Left renal cortex interstitium (tissue), 4 donors: Measurements from ENCODE around the gene ZNF548. TPM values are rescaled to one million over a fixed set of nuclear protein-coding genes. Genes with fewer than 3 reads are reported as not detected.
"Not testable (repeated sequence)": the region's sequence is repeated elsewhere in the genome, so short reads cannot be mapped to it uniquely, and the experiment has no call there.

Source experiments
- DNase-seq, 4 donors: peaks; one replicate each; pipeline ENCODE4 v3.0.0-alpha.2; 2013; ENCODE audit warnings: low read depth in 4 of 4, low spot score in 2 of 4, missing footprints in 1 of 4
- polyA plus RNA-seq, 4 donors: library from polyadenylated mRNA; unstranded; fragments of 120-200 nt; gene quantifications; one replicate each; pipeline ENCODE4 v1.2.1, GENCODE V29; 2013; ENCODE audit not compliant: insufficient read length in 4 of 4

The ZNF548 gene
- polyA plus RNA-seq: 10 to 100 TPM; 17.7 to 41.3 (median 22.9) TPM

GRCh38 chr19:57389730-57390598, at the start of gene ZNF548:
Gene ZNF548 (plus strand): TSS chr19:57389854. CDS start chr19:57390100, 246 bp downstream.
- DNase-seq: peak; percentile 94 to 97 (median 96)

DNA sequence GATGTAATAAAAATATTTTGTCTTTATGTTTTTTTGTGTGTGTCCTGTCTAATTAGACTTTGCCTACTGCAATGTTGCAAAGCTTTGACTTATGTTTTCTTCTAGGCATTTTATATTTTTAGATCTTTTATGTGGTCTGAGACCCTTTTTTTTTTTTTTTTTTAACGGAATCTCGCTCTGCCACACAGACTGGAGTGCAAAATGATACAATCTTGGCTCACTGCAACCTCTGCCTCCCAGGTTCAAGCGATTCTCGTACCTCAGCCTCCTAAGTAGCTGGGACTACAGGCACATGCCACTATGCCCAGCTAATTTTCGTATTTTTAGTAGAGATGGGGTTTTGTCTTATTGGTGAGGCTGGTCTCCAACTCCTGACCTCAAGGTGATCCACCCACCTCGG, 47.1 kb upstream of the ZNF548 start:
- DNase-seq: no peak

DNA sequence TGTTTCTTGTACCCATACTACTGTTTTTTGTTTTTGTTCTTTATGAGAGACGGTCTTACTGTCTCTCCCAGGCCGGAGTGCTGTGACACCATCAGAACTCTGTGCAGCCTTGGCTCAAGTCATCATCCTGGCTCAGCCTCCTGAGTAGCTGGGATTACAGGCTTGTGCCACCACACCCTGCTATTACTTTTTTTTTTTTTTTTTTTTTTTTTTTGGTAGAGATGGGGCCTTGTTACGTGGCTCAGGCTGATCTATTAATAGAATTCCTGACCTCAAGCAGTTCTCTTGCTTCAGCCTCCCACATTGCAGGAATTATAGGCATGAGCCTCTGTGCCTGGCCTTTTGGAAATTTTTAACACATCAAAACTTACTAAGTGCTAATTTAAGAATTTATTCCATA, 41.5 kb upstream of the ZNF548 start:
- DNase-seq: no peak

DNA sequence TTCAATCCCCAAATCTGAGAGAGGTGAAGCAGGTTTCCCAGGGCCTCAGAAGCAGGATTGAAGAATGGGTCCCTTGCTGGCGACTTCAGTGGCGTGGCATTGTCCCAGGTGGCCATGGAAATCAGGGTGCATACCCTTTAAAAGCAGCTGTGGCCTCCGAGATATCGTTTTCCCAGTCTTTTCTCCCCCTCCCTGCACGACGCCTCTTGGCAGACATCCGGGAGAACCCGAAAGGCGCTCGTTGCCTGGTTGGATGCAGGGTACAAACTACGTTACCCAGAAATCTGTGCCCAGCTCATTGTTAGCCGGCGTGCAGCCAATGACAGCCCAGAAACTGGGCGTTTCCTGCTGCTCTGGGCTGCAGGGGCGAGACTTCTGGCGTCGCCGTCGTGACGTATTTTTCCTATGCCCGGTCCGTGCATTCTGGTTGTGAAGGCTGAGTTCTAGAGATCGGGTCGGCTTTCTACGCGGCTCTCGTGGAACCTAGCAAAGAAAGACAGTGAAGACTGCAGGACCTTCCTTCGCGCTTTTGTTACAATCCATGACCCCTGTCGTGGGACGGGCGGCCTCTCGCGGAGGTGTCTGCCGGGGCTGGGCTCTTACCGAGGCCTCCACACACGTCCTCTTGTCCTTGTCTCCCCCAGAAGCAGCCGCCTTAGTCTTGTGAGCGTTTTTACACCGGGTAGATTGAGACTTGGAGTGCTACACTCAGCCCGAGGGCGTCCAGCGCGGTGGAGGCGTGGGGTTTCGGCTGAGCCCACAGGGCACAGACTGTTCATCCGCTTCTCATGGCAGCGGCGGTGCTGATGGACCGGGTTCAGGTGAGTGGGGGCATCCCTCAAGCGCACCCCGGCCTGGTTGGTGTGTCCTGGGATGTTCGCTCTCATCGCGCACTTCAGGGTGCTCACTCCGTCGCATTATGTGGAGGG, 38.5 kb upstream of the ZNF548 start, which contains the start of gene ZNF304:
TSS of gene ZNF304 (plus strand) at position 395 of the 929 bp plus-strand sequence. CDS start at position 789, 394 bp downstream.
- DNase-seq: peak; percentile 72 to 93 (median 80)

DNA sequence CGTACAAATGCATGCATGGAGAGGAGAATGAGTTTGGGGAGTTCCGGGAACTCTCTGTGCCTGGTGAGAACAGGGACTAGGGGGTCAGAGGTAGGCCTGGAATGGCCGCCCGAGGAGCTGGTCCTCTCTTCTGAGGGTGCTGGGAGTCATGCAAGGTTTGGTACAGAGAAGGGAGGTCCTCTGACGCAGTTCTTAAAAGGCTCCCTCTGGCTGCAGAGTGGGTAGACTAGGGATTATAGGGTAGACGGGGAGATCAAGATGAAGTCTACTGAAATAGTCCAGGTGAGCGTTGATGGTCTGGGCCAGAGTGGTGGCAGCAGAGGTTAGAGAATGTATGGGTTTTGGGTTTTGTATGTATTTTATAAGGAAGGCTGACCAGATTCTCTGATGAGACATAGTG, 37.8 kb upstream of the ZNF548 start:
- DNase-seq: no peak

GRCh38 chr19:57355916-57356315, 33.7 kb upstream of the ZNF548 start:
- DNase-seq: no peak

DNA sequence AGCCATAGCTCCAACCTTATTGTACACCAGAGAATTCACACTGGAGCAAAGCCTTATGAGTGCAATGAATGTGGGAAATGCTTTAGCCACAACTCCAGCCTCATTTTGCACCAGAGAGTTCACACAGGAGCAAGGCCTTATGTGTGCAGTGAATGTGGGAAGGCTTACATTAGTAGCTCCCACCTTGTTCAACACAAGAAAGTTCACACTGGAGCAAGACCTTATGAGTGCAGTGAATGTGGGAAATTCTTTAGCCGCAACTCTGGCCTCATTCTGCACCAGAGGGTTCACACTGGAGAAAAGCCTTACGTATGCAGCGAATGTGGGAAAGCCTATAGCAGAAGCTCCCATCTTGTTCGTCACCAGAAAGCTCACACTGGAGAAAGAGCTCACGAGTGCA, 32.2 kb upstream of the ZNF548 start:
- DNase-seq: no peak

- DNase-seq: no peak
These were observed 30.4 kb upstream of the ZNF548 start for GRCh38 chr19:57359300-57359699.

GRCh38 chr19:57362419-57362818, 27.2 kb upstream of the ZNF548 start:
- DNase-seq: no peak

DNA sequence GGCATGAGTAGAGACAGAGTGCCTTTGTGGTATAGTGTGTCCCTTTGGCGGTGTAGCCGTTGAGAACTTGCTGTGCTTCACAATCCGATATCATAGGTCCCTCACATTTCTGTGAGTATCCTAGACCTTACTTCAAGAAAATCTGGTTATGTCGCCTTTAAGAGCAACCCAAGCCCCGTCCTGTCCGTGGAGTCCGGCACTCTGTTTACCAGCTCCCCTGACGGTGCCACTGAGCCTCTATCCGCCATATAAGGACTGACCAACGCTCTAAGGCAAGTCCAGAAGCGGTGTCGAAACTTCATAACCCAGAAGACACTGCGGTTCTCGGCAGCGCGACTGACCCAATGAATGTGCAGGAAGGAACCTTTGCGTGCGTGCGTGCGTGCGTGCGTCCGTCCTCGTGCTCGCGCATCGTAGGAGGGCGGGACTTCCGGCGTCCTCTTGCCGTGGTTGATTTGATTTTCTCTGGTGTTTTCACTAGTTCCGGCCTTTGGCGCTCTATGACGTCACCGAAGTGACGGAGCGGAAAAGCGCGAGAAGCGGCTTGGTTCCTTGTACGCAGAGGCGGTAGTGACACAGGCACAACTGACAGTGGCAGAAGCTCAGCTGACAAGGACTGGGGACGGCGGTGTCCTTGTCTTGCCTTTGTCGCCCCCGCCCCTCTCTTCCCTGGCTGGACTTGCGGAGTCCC, 26.5 kb upstream of the ZNF548 start, which contains the start of the genes TRAPPC2B and ZNF547:
TSS of gene TRAPPC2B (plus strand) at position 555 of the 691 bp plus-strand sequence. CDS start 1,283 bp downstream, outside the sequence.
TSS of gene ZNF547 (plus strand) at position 555 of the 691 bp plus-strand sequence. CDS start 5,005 bp downstream, outside the sequence.
- DNase-seq: peak; percentile 95 to 100 (median 99)

DNA sequence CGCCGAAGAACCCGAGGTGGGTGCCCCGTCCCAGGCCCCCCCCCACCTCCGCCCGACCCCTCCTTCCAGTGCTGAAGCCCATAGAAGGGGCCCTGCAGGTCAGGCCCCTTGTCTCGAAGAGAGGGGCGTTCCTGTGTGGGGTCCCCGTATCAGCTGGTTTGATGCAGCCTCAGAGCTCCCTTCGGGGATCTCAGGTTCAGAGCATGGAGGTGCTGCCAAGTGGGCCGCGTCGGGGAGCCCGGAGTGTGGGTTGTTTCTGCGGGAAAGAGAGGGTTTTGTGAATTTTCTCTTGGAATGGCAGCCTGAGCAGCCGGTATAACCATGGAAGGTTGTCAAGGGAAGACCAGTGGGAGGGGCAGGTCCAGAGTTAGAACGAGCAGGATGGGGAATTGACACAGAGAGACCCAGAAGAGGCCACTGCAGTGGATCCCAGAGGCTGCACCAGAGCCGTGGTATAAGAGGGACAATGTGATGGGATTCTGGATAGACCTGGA, 25.9 kb upstream of the ZNF548 start:
- DNase-seq: no peak

GRCh38 chr19:57366776-57367175, 22.9 kb upstream of the ZNF548 start:
- DNase-seq: no peak

GRCh38 chr19:57374179-57374578, 15.5 kb upstream of the ZNF548 start:
- no peak for DNase-seq

DNA sequence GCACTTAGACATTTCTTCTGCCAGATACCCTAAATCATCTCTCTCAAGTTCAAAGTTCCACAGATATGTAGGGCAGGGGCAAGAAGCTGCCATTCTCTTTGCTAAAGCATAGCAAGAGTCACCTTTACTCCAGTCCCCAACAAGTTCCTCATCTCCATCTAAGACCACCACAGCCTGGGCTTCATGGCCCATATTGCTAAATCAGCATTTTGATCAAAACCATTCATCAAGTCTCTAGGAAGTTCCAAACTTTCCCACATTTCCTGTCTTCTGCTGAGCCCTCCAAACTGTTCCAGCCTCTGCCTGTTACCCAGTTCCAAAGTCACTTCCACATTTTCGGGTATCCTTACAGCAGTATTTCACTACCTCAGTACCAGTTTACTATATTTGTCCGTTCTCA, 15.0 kb upstream of the ZNF548 start:
- DNase-seq: not testable (repeated sequence)

DNA sequence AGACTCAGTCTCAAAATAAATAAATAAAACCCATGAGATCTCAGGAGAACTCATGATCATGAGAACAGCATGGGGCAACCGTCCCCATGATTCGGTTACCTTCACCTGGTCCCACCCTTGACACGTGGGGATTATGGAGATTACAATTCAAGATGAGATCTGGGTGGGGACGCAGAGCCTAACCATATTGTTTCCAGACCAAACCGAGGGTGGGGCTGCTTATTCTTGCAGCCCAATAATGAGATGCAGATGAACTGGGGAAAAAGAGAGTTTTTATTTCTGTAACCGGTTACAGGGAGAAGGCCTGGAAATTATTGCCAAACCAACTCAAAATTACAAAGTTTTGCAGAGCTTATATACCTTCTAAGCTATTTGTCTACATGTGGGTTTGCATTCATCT, 13.5 kb upstream of the ZNF548 start:
- no peak for DNase-seq

DNA sequence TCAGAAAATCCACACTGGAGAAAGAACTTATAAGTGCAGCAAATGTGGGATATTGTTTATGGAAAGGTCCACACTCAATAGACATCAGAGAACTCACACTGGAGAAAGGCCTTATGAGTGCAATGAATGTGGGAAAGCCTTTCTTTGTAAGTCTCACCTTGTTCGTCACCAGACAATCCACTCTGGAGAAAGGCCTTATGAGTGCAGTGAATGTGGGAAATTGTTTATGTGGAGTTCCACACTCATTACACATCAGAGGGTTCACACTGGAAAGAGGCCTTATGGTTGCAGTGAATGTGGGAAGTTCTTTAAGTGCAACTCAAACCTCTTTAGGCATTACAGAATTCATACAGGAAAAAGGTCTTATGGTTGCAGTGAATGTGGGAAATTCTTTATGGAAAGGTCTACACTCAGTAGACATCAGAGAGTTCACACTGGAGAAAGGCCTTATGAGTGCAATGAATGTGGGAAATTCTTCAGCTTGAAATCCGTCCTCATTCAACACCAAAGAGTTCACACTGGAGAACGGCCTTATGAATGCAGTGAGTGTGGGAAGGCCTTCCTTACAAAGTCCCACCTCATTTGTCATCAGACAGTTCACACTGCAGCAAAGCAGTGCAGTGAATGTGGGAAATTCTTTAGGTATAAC, 12.0 kb upstream of the ZNF548 start:
- no peak for DNase-seq

DNA sequence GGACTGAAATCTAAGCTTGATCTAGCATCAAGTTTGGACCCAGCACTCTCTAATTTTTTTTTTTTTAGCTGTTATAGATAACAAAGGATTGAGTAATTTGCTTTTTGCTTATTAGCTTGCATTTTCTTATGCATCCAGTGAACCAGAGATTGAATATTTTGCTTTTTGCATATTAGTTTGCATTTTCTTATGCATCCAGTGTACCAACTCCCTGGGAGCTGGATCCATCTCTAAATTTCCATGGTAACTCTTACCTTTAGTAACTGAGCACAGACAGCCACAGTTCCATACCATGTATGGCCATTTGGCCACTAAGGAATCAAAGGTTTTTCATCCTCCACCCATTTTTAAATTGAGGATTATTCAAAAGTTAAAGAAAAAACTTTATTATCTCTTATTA, 8.7 kb upstream of the ZNF548 start:
- no peak for DNase-seq

DNA sequence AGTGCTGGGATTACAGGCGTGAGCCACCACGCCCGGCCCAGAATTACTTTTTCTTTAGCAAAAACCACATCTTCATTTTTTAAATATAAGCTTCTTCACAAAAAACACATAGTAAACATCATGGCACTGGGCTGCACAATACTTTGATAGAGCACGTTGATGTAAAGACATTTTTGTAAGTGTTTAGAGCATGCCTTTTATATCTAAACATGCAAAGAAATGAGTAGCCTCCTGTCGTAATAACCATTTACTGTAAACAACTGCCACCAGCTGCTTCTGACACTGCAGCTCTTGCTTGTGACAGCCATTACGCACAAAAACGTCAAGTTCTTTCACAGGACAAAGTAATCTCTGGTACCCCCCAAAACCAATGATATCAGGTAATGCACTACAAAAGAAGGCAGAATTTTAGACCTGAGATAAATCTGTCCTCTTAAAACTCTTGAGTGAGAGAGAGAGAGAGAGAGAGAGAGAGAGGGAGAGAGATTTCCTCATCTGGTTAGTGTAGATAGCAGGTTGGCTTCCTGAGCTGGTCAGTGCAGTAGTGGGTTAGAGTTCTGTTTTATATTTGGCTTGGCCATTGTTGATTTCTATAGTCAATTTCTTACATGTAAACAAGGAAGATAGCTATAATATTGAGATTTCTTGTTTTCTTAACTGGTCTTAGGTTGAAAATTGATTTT, 6.7 kb upstream of the ZNF548 start:
- no peak for DNase-seq

DNA sequence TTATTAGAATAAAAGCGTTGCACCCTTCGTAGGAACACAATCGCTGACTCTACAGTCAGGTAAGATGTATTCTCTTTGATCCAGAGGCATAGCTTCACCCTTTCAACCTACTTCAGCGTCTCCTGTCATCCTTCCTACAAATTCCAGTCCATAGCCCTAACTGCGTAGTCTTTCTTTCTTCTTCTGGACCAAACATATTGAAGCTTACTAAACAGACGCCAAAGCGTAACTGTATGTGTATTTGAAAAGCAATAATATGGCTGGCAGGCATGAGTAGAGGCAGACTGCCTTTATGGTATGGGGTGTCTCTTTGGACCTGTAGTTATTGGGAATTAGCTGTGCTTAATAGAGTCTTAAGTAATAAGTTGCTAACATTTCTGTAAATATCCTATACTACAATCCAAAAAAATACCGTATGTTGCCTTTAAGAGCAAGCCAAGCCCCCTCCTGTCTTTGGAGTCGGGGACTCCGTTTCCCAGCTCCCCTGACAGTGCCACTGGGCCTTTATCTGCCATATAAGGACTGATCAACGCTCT, 392 bp upstream of the ZNF548 start:
- no peak for DNase-seq
